Measurements from ENCODE around the gene P4HB. TPM values are rescaled to one million over a fixed set of nuclear protein-coding genes. Genes with fewer than 3 reads are reported as not detected.

Gene P4HB
- total and polyA plus RNA-seq, 5 donors from 2014 or later: 186 to 231 (median 213) TPM

- H3K4me3 ChIP-seq (ENCODE audit: low read depth, low read length): no peak overlapping the region
- H3K9me3 Mint-ChIP-seq: no peaks in the 10 kb centered on the region
- peaks cover 9% of the 10 kb centered on the region for H3K27me3 Mint-ChIP-seq
- peaks cover 0 to 12% (median 3%) of the 10 kb centered on the region in 4 donors for H3K4me1 Mint-ChIP-seq
- ATAC-seq (ENCODE audit: low read depth in 2 of 2) (no peak), DNase-seq (no peak)
- no peak overlapping the region for H3K27ac Mint-ChIP-seq
- H3K9me3 ChIP-seq (ENCODE audit: control insufficient read depth in 2 of 2, low read length in 2 of 2): no peaks in the 10 kb centered on the region
- H3K4me1 ChIP-seq (ENCODE audit: control insufficient read depth, insufficient read depth, low read length, poor library complexity, severe bottlenecking): peaks cover 14% of the 10 kb centered on the region
- no peak overlapping the region for H3K27ac ChIP-seq (ENCODE audit: insufficient read depth, low read length, poor library complexity, severe bottlenecking)
- H3K27me3 ChIP-seq (ENCODE audit: control insufficient read depth, insufficient read depth, low read length): no peaks in the 10 kb centered on the region
- no peak overlapping the region for H3K4me3 Mint-ChIP-seq
- H3K36me3 ChIP-seq (ENCODE audit: control insufficient read depth, insufficient read depth, low read length): peaks cover 7% of the 10 kb centered on the region
- H3K36me3 Mint-ChIP-seq: peaks cover 12% of the 10 kb centered on the region
Measured at GRCh38 chr17:81904600-81905423, 44.5 kb upstream of the P4HB start.

- H3K9me3 Mint-ChIP-seq: no peaks in the 10 kb centered on the region
- no peak for DNase-seq
- H3K27me3 ChIP-seq (ENCODE audit: control insufficient read depth, insufficient read depth, low read length): no peaks in the 10 kb centered on the region
Measured at GRCh38 chr17:81903896-81904599, 43.7 kb upstream of the P4HB start.

GRCh38 chr17:81903415-81903831, 43.1 kb upstream of the P4HB start:
- H3K27me3 ChIP-seq (ENCODE audit: control insufficient read depth, insufficient read depth, low read length): no peaks in the 10 kb centered on the region
- Mint-ChIP-seq H3K27ac (no peak overlapping the region), H3K36me3 (peaks cover 13% of the 10 kb centered on the region), H3K4me3 (no peak overlapping the region), H3K27me3 (peaks cover 9% of the 10 kb centered on the region), H3K9me3 (no peaks in the 10 kb centered on the region), H3K4me1 (peaks cover 0 to 10% (median 3%) of the 10 kb centered on the region in 4 donors)
- peaks cover 16% of the 10 kb centered on the region for H3K36me3 ChIP-seq (ENCODE audit: control insufficient read depth, insufficient read depth, low read length)
- H3K27ac ChIP-seq (ENCODE audit: insufficient read depth, low read length, poor library complexity, severe bottlenecking): no peak overlapping the region
- no peak overlapping the region for H3K4me3 ChIP-seq (ENCODE audit: low read depth, low read length)
- H3K9me3 ChIP-seq (ENCODE audit: control insufficient read depth in 2 of 2, low read length in 2 of 2): no peaks in the 10 kb centered on the region
- DNase-seq (no peak), ATAC-seq (ENCODE audit: low read depth in 2 of 2) (no peak)
- H3K4me1 ChIP-seq (ENCODE audit: control insufficient read depth, insufficient read depth, low read length, poor library complexity, severe bottlenecking): peaks cover 12% of the 10 kb centered on the region

More at GRCh38 chr17:81903896-81904599, 43.7 kb upstream of the P4HB start:
- H3K4me3 Mint-ChIP-seq: no peak overlapping the region
- no peak overlapping the region for H3K4me3 ChIP-seq (ENCODE audit: low read depth, low read length)
- H3K4me1 Mint-ChIP-seq: peaks cover 0 to 10% (median 3%) of the 10 kb centered on the region in 4 donors
- H3K4me1 ChIP-seq (ENCODE audit: control insufficient read depth, insufficient read depth, low read length, poor library complexity, severe bottlenecking): peaks cover 12% of the 10 kb centered on the region
- H3K27ac ChIP-seq (ENCODE audit: insufficient read depth, low read length, poor library complexity, severe bottlenecking): no peak overlapping the region
- H3K27ac Mint-ChIP-seq: no peak overlapping the region
- peaks cover 9% of the 10 kb centered on the region for H3K27me3 Mint-ChIP-seq
- peaks cover 13% of the 10 kb centered on the region for H3K36me3 Mint-ChIP-seq
- no peaks in the 10 kb centered on the region for H3K9me3 ChIP-seq (ENCODE audit: control insufficient read depth in 2 of 2, low read length in 2 of 2)
- no peak for ATAC-seq (ENCODE audit: low read depth in 2 of 2)
- peaks cover 10% of the 10 kb centered on the region for H3K36me3 ChIP-seq (ENCODE audit: control insufficient read depth, insufficient read depth, low read length)

GRCh38 chr17:81902653-81903414, 42.5 kb upstream of the P4HB start:
- H3K36me3 Mint-ChIP-seq: peaks cover 14% of the 10 kb centered on the region

GRCh38 chr17:81902023-81902652, 41.8 kb upstream of the P4HB start, which contains the start of gene NPB:
NPB (plus strand) TSS chr17:81902238; CDS start chr17:81902278, 40 bp downstream.
- DNase-seq (peak in 1 of 3 donors; percentile 20), ATAC-seq (ENCODE audit: low read depth in 2 of 2) (peak in 1 of 2 donors; percentile 45)
- Histone ChIP-seq H3K4me1 (ENCODE audit: control insufficient read depth, insufficient read depth, low read length, poor library complexity, severe bottlenecking) (peaks cover 12% of the 10 kb centered on the region), H3K4me3 (ENCODE audit: low read depth, low read length) (no peak within 1 kb of the TSS), H3K9me3 (ENCODE audit: control insufficient read depth in 2 of 2, low read length in 2 of 2) (no peaks in the 10 kb centered on the region), H3K36me3 (ENCODE audit: control insufficient read depth, insufficient read depth, low read length) (peaks cover 29% of the 10 kb centered on the region), H3K27me3 (ENCODE audit: control insufficient read depth, insufficient read depth, low read length) (no peaks in the 10 kb centered on the region), H3K27ac (ENCODE audit: insufficient read depth, low read length, poor library complexity, severe bottlenecking) (no peak within 1 kb of the TSS)
- Mint-ChIP-seq H3K27ac (no peak within 1 kb of the TSS), H3K4me1 (peaks cover 0 to 10% (median 3%) of the 10 kb centered on the region in 4 donors), H3K9me3 (no peaks in the 10 kb centered on the region), H3K4me3 (peak within 1 kb of the TSS in 1 of 4 donors; percentile 46), H3K27me3 (peaks cover 9% of the 10 kb centered on the region), H3K36me3 (peaks cover 17% of the 10 kb centered on the region)

More at GRCh38 chr17:81902653-81903414, 42.5 kb upstream of the P4HB start:
- Mint-ChIP-seq H3K4me3 (no peak overlapping the region), H3K27ac (no peak overlapping the region), H3K27me3 (peaks cover 9% of the 10 kb centered on the region), H3K9me3 (no peaks in the 10 kb centered on the region), H3K4me1 (peaks cover 0 to 10% (median 3%) of the 10 kb centered on the region in 4 donors)
- Histone ChIP-seq H3K4me1 (ENCODE audit: control insufficient read depth, insufficient read depth, low read length, poor library complexity, severe bottlenecking) (peaks cover 12% of the 10 kb centered on the region), H3K4me3 (ENCODE audit: low read depth, low read length) (no peak overlapping the region), H3K9me3 (ENCODE audit: control insufficient read depth in 2 of 2, low read length in 2 of 2) (no peaks in the 10 kb centered on the region), H3K36me3 (ENCODE audit: control insufficient read depth, insufficient read depth, low read length) (peaks cover 22% of the 10 kb centered on the region), H3K27ac (ENCODE audit: insufficient read depth, low read length, poor library complexity, severe bottlenecking) (no peak overlapping the region), H3K27me3 (ENCODE audit: control insufficient read depth, insufficient read depth, low read length) (no peaks in the 10 kb centered on the region)
- DNase-seq (peak in 1 of 3 donors; percentile 36), ATAC-seq (ENCODE audit: low read depth in 2 of 2) (peak; percentile 8 to 29)

- Histone ChIP-seq H3K36me3 (ENCODE audit: control insufficient read depth, insufficient read depth, low read length) (peaks cover 33% of the 10 kb centered on the region), H3K27me3 (ENCODE audit: control insufficient read depth, insufficient read depth, low read length) (no peaks in the 10 kb centered on the region), H3K4me3 (ENCODE audit: low read depth, low read length) (no peak overlapping the region), H3K27ac (ENCODE audit: insufficient read depth, low read length, poor library complexity, severe bottlenecking) (no peak overlapping the region), H3K4me1 (ENCODE audit: control insufficient read depth, insufficient read depth, low read length, poor library complexity, severe bottlenecking) (peaks cover 12% of the 10 kb centered on the region), H3K9me3 (ENCODE audit: control insufficient read depth in 2 of 2, low read length in 2 of 2) (no peaks in the 10 kb centered on the region)
- no peak for ATAC-seq (ENCODE audit: low read depth in 2 of 2)
- H3K4me3 Mint-ChIP-seq: peak overlapping the region in 3 of 4 donors; percentile 45 to 55 (median 54)
- H3K36me3 Mint-ChIP-seq: peaks cover 17% of the 10 kb centered on the region
- peaks cover 9% of the 10 kb centered on the region for H3K27me3 Mint-ChIP-seq
- peaks cover 0 to 10% (median 3%) of the 10 kb centered on the region in 4 donors for H3K4me1 Mint-ChIP-seq
- H3K9me3 Mint-ChIP-seq: no peaks in the 10 kb centered on the region
- no peak overlapping the region for H3K27ac Mint-ChIP-seq
- no peak for DNase-seq
Measured at GRCh38 chr17:81901167-81902022, 41.1 kb upstream of the P4HB start.
